ENCODE results near the gene SLC39A5.

DNA sequence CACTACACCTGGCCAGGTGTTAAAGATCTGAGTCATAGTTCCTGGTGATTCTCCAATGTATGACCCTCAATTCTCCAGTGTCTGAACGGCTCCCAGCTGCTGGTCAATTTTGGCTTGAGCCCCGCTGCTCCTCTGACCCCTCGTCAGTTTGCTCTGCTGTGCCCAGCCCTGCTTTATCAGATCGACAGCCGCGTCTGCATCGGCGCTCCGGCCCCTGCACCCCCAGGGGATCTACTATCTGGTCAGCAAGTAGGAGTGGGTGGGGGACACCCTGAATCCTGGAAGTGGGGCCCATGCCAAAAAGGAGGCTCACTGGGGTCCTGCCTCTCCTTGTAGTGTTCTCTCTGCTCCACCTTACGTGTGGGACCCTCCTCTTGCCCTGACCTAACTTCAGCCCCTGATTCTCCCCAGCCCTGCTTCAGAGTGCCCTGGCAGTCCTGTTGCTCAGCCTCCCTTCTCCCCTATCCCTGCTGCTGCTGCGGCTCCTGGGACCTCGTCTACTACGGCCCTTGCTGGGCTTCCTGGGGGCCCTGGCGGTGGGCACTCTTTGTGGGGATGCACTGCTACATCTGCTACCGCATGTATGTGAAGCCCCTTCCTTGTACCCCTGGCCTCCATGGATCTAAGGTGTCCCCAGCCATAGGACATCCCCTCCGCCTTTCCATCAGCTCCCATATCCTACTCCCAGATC, 5.0 kb downstream of the SLC39A5 start:
- TF ChIP-seq, protein P1, sequence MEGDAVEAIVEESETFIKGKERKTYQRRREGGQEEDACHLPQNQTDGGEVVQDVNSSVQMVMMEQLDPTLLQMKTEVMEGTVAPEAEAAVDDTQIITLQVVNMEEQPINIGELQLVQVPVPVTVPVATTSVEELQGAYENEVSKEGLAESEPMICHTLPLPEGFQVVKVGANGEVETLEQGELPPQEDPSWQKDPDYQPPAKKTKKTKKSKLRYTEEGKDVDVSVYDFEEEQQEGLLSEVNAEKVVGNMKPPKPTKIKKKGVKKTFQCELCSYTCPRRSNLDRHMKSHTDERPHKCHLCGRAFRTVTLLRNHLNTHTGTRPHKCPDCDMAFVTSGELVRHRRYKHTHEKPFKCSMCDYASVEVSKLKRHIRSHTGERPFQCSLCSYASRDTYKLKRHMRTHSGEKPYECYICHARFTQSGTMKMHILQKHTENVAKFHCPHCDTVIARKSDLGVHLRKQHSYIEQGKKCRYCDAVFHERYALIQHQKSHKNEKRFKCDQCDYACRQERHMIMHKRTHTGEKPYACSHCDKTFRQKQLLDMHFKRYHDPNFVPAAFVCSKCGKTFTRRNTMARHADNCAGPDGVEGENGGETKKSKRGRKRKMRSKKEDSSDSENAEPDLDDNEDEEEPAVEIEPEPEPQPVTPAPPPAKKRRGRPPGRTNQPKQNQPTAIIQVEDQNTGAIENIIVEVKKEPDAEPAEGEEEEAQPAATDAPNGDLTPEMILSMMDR (IDR thresholded peaks at IDR 0.05; ENCODE audit: low read length), result no peak
- TF ChIP-seq EZH2phosphoT487 (IDR thresholded peaks at IDR 0.05; ENCODE audit: low read length) (no peak), EZH2 (optimal IDR thresholded peaks at IDR 0.05; ENCODE audit: low read depth, low read length) (no peak)
